ENCODE data around the gene PARP3.

The PARP3 gene

DNA sequence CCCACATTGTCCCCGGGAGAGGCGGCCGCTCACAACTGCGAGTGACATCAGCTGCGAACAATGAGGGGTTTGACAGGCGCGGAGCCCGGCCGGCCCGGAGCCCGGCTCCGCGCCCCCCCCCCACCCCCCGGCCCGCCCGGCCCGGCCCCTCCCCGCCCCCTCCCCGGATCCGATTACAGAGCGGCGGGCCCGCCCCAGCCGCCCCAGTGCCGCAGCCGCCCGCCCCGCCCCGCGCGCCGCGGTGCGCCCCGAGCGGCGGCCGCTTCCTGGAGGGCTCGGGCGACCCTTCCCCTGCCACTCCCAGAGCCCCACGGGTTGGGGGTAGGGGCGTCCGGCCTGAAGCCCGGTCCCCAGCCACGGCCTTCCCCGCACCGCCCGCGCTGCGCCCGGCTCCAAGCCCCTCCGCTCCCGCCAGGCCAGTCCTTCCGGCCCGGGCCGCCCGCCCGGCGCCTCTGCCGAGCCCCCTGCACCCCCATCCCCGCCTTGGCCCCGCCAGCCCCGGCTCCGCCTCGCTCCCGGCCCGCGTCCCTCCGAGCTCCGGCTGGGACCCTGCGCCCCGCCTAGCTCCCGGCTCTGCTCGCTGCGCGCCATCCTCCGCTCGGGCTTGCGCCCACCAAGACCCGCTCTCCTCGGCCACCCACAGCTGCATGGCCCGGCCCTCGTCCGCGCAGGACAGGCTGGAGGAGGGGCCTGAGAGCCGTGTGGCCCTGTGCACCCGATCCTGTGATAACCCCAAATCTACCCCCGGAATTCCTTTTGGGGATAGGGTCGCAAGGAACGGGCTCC is 25.4 kb downstream of the PARP3 start, which contains the start of gene PCBP4:
Gene PCBP4, minus strand, starts transcription at position 71 of the 786 bp plus-strand sequence. CDS start 6,214 bp downstream, outside the sequence.
- peak within 1 kb of the TSS; percentile 64 for H3K4me3 ChIP-seq (ENCODE audit: low read depth, low read length)
- TF ChIP-seq CTCF (IDR thresholded peaks at IDR 0.05; ENCODE audit: low read depth, low read length, missing control alignments) = no peak
- in situ Hi-C loops (cut with HindIII; ENCODE audit: low sequenced_read_pairs) = no loop called here
- no peak for DNase-seq (ENCODE audit: low read depth)

GRCh38 chr3:51968170-51968775 is 26.1 kb downstream of the PARP3 start:
- no peak for TF ChIP-seq CTCF (IDR thresholded peaks at IDR 0.05; ENCODE audit: low read depth, low read length, missing control alignments)
- H3K4me3 ChIP-seq (ENCODE audit: low read depth, low read length) = peak overlapping the region; percentile 64
- DNase-seq (ENCODE audit: low read depth) = no peak
- in situ Hi-C loops (cut with HindIII; ENCODE audit: low sequenced_read_pairs) = no loop called here

DNA sequence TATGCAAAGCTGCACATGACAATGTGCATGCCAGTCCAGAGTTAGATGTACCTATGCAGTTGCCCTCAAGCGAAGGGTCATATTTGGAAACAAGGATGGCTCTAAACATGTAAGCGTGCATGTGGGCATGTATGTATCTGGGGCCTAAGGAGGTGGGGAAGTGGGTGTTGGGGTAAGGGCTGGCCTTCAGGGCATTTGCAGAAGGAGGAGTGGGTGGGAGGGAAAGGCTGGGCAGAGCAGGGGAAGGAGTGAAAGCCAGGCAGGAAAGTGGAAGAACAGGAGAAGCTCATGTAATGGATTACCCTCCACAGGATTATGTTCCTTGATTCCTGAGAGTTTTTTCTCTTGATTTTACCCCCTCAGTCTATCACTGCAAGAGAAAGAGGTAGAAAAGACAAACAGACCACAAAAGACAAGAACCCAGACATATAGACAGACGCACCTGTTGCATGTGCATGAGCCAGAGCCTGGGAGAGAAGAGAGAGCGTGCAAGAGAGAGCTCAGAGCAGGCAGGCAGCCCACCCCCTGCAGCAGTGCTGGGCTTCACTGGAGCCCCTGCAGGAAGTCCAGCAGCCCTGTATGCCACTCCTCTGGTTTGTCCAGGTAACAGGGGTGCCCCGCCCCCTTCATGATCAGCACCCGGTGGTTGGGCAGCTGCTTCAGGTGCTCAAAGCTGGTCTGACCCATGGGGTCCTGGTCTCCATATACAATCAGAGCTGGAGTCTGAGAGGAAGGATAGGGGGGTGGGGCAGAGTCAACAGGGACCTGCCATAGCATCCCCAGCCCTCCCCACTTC is 26.9 kb downstream of the PARP3 start:
- no peak for TF ChIP-seq CTCF (IDR thresholded peaks at IDR 0.05; ENCODE audit: low read depth, low read length, missing control alignments)
- in situ Hi-C loops (cut with HindIII; ENCODE audit: low sequenced_read_pairs) = no loop called here
- no peak for DNase-seq (ENCODE audit: low read depth)
- H3K4me3 ChIP-seq (ENCODE audit: low read depth, low read length) = peak overlapping the region; percentile 64

GRCh38 chr3:51969841-51970240 is 27.7 kb downstream of the PARP3 start:
- TF ChIP-seq CTCF (IDR thresholded peaks at IDR 0.05; ENCODE audit: low read depth, low read length, missing control alignments) = no peak
- in situ Hi-C loops (cut with HindIII; ENCODE audit: low sequenced_read_pairs) = no loop called here
- H3K4me3 ChIP-seq (ENCODE audit: low read depth, low read length) = no peak overlapping the region

GRCh38 chr3:51970606-51971300 is 28.6 kb downstream of the PARP3 start:
- DNase-seq (ENCODE audit: low read depth) = no peak
- no peak for TF ChIP-seq CTCF (IDR thresholded peaks at IDR 0.05; ENCODE audit: low read depth, low read length, missing control alignments)
- in situ Hi-C loops (cut with HindIII; ENCODE audit: low sequenced_read_pairs) = no loop called here
- H3K4me3 ChIP-seq (ENCODE audit: low read depth, low read length) = no peak overlapping the region

More at GRCh38 chr3:51969841-51970240, 27.7 kb downstream of the PARP3 start:
- DNase-seq (ENCODE audit: low read depth) = no peak

GRCh38 chr3:51971350-51971749 is 29.2 kb downstream of the PARP3 start:
- H3K4me3 ChIP-seq (ENCODE audit: low read depth, low read length) = no peak overlapping the region
- no peak for TF ChIP-seq CTCF (IDR thresholded peaks at IDR 0.05; ENCODE audit: low read depth, low read length, missing control alignments)
- no peak for DNase-seq (ENCODE audit: low read depth)
- in situ Hi-C loops (cut with HindIII; ENCODE audit: low sequenced_read_pairs) = no loop called here

Data from astrocyte of the cerebellum (primary cell).